ENCODE data around the gene LMNA. TPM values are rescaled to one million over a fixed set of nuclear protein-coding genes. Genes with fewer than 3 reads are reported as not detected.
"Not testable (repeated sequence)": the region's sequence is repeated elsewhere in the genome, so short reads cannot be mapped to it uniquely, and the experiment has no call there.

Gene LMNA
- total RNA-seq, 1 experiment from 2014 or later = 68.8 TPM

DNA sequence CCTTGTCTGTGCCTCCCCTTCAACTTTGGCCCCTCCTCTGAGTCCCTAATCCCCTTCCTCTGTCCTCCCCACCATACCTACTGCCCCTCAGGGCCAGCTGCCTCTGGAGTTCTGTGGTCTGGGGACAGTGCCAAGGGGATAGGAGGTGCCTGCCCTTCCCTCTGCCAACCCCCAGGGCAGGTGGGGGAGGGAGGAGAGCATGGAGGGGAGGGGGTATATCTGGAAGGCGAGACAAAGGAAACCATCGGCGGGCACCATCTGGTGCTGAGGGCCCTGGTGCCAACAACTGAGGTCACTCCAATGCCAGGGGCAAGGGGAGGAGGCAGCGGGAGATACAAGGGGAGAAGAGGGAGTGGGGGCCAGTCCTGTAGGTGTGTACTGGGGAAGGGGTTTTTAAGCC, 44.0 kb upstream of the LMNA start:
- Mint-ChIP-seq H3K4me1 (peaks cover 50% of the 10 kb centered on the region), H3K4me3 (no peak overlapping the region), H3K27ac (0 out of 2 replicates have a peak overlapping the region, but pooled peaks have one; percentile 11), H3K27me3 (ENCODE audit: low read depth) (no peaks in the 10 kb centered on the region), H3K9me3 (no peaks in the 10 kb centered on the region), H3K36me3 (peaks cover 24% of the 10 kb centered on the region)
- no peak for ATAC-seq
- TF ChIP-seq EMX1 (CRISPR knock-in tag; IDR thresholded peaks at IDR 0.05) = no peak
- TF ChIP-seq, protein P1, sequence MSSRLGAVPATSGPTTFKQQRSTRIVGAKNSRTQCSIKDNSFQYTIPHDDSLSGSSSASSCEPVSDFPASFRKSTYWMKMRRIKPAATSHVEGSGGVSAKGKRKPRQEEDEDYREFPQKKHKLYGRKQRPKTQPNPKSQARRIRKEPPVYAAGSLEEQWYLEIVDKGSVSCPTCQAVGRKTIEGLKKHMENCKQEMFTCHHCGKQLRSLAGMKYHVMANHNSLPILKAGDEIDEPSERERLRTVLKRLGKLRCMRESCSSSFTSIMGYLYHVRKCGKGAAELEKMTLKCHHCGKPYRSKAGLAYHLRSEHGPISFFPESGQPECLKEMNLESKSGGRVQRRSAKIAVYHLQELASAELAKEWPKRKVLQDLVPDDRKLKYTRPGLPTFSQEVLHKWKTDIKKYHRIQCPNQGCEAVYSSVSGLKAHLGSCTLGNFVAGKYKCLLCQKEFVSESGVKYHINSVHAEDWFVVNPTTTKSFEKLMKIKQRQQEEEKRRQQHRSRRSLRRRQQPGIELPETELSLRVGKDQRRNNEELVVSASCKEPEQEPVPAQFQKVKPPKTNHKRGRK (CRISPR knock-in tag; IDR thresholded peaks at IDR 0.05; ENCODE audit: borderline replicate concordance) = no peak
- ChIA-PET POLR2A (interaction anchor here (0.9 to 1.6 kb wide), 2 partner anchors 9 to 12 kb away, joined by 3 to 5 read pairs; partner anchors contain the start of genes MEX3A and RAB25), CTCF (interaction anchor here (1.1 kb wide), 1 partner anchor 81 kb away, joined by 3 read pairs; no protein-coding TSS in a partner anchor)
- DNase-seq (ENCODE audit: low spot score) = no peak

DNA sequence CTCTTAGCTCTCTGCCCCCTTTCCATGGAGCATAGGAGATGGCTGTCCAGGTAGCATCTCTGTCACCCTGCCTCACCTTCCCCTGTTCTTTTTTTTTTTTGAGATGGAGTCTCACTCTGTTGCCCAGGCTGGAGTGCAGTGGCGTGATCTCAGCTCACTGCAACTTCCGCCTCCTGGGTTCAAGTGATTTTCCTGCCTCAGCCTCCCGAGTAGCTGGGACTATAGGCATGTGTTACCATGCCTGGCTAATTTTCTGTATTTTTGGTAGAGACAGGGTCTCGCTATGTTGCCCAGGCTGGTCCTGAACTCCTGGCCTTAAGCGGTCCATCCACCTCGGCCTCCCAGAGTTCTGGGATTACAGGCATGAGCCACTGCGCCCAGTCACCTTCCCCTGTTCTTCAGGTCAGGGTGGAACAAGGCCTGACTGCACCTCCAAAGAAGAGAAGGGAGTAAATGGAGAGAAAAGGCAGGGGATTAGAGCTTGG, 43.1 kb upstream of the LMNA start:
- ATAC-seq; DNase-seq (ENCODE audit: low spot score); H3K4me3 Mint-ChIP-seq; H3K27me3 Mint-ChIP-seq (ENCODE audit: low read depth); H3K9me3 Mint-ChIP-seq: not testable (repeated sequence)
- TF ChIP-seq ZNF121 (CRISPR knock-in tag; IDR thresholded peaks at IDR 0.05) = peak; percentile 99
- H3K36me3 Mint-ChIP-seq = peaks cover 24% of the 10 kb centered on the region
- POLR2A ChIA-PET = interaction anchor here (0.9 to 1.6 kb wide), 3 partner anchors 10 to 110 kb away, joined by 3 to 5 read pairs (median 3); partner anchors contain the start of genes MEX3A and RAB25
- H3K27ac Mint-ChIP-seq = peak overlapping the region; percentile 67
- CTCF ChIA-PET = interaction anchor here (0.5 kb wide), 1 partner anchor 129 kb away, joined by 3 read pairs; no protein-coding TSS in a partner anchor
- H3K4me1 Mint-ChIP-seq = peaks cover 50% of the 10 kb centered on the region

DNA sequence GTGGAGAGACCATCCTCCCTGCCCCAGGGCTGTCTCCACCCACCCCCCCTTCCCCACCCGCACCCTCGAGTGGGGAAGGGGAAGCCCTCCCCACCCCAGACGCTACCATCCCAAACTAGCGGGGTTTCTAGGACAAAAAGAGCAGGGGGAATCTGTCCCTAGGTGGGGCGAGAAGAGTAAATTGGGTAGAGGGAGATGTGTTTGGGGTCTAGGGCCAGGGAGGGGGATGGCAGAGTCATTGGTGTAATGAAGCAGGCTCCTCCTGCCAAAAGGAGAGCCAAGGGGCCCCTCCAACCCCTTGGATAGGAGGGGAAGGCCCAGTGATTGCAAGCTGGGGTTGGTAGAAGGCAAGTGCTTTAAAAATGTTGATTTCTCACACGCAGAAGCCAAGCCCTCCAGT, 42.3 kb upstream of the LMNA start:
- peaks cover 55% of the 10 kb centered on the region for H3K4me1 Mint-ChIP-seq
- no peaks in the 10 kb centered on the region for H3K9me3 Mint-ChIP-seq
- peaks cover 24% of the 10 kb centered on the region for H3K36me3 Mint-ChIP-seq
- ChIA-PET POLR2A (interaction anchor here (1.0 to 3.8 kb wide), 3 partner anchors 11 to 111 kb away, joined by 3 to 17 read pairs (median 4); partner anchors contain the start of gene RAB25), CTCF (interaction anchor here (1.5 to 3.8 kb wide), 3 partner anchors 19 to 83 kb away, joined by 7 to 27 read pairs (median 7); partner anchors contain the start of gene UBQLN4)
- ATAC-seq (no peak), DNase-seq (ENCODE audit: low spot score) (no peak)
- no peak overlapping the region for H3K4me3 Mint-ChIP-seq
- no peak for TF ChIP-seq ZNF317 (CRISPR knock-in tag; IDR thresholded peaks at IDR 0.05; ENCODE audit: borderline replicate concordance, low read depth)
- no peak for TF ChIP-seq FOXP1 (CRISPR knock-in tag; IDR thresholded peaks at IDR 0.05; ENCODE audit: borderline replicate concordance)
- no peak for TF ChIP-seq GABPB1 (CRISPR knock-in tag; IDR thresholded peaks at IDR 0.05)
- TF ChIP-seq KAT7 (CRISPR knock-in tag; IDR thresholded peaks at IDR 0.05; ENCODE audit: borderline replicate concordance) = no peak
- TF ChIP-seq, protein P2, sequence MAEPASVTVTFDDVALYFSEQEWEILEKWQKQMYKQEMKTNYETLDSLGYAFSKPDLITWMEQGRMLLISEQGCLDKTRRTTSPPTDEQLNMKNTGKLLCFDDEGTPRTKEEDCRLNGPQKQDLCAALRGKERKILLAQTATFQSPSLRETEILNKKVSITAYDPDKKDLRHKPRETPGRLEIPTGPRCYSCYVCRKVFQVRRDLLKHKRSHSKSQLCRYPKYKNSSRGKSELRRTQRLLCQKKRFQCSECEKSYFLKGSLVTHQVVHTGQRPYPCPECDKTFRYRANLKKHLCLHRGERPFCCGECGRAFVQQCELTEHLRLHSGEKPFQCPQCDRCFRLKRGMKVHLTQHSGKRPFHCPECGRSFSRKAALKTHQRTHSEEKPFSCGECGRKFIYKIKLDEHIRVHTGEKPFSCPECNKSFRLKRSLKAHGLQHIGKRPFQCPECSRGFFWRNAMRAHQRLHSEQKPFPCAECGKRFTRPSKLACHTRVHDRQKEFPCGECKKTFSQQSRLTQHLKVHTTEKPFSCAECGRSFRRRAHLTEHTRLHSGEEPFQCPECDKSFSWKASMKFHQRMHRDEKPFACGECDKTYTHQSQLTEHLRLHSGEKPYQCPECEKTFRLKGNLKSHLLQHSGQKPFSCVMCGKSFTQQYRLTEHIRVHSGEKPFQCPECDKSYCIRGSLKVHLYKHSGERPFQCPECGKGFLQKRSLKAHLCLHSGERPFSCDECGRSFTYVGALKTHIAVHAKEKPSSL (CRISPR knock-in tag; conservative IDR thresholded peaks at IDR 0.05) = no peak
- no peak for TF ChIP-seq ZNF671 (CRISPR knock-in tag; IDR thresholded peaks at IDR 0.05)
- H3K27ac Mint-ChIP-seq = peak overlapping the region; percentile 81
- H3K27me3 Mint-ChIP-seq (ENCODE audit: low read depth) = no peaks in the 10 kb centered on the region

DNA sequence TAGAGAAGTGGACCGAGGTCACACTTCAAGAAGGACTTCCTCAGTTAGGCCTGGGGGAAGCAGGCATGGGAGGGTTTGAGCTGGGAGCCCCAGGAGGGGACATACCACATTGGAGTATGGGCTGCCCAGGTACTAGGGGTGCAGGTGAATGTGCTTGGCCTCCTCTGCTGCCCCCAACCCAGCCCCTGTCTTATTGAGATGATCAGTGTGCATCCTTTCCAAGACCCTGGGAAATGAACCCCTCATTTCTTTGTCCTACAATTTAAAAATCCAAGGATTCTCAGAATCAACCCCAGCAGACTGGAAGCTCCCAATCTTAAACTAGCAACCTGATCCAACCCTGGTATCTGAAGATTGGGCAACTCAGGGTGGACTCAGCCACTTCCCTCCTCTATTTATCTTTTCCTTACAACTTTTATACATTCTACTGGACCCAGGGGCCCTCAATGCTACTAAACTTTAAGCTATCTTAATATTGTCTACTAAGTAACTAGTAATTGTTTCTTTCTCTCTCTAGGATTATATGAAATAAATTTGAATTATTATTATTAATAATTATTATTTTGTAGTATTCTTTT, 41.3 kb upstream of the LMNA start:
- Mint-ChIP-seq H3K36me3 (peaks cover 19% of the 10 kb centered on the region), H3K27ac (peak overlapping the region; percentile 81), H3K4me3 (0 out of 2 replicates have a peak overlapping the region, but pooled peaks have one; percentile 11), H3K4me1 (peaks cover 65% of the 10 kb centered on the region), H3K27me3 (ENCODE audit: low read depth) (no peaks in the 10 kb centered on the region), H3K9me3 (no peaks in the 10 kb centered on the region)
- ChIA-PET CTCF (interaction anchor here (0.7 to 3.8 kb wide), 18 partner anchors 9 to 152 kb away, joined by 3 to 27 read pairs (median 6); partner anchors contain the start of genes ARHGEF2, LAMTOR2, MEX3A and RAB25), POLR2A (interaction anchor here (0.8 to 3.8 kb wide), 5 partner anchors 8 to 95 kb away, joined by 3 to 17 read pairs (median 4); partner anchors contain the start of genes ARHGEF2, RAB25 and UBQLN4)
- 0 out of 2 replicates have a peak, but pooled peaks have one; percentile 7 for TF ChIP-seq HMGA2 (CRISPR knock-in tag; IDR thresholded peaks at IDR 0.05)
- TF ChIP-seq, protein P3, sequence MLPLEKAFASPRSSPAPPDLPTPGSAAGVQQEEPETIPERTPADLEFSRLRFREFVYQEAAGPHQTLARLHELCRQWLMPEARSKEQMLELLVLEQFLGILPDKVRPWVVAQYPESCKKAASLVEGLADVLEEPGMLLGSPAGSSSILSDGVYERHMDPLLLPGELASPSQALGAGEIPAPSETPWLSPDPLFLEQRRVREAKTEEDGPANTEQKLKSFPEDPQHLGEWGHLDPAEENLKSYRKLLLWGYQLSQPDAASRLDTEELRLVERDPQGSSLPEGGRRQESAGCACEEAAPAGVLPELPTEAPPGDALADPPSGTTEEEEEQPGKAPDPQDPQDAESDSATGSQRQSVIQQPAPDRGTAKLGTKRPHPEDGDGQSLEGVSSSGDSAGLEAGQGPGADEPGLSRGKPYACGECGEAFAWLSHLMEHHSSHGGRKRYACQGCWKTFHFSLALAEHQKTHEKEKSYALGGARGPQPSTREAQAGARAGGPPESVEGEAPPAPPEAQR (CRISPR knock-in tag; IDR thresholded peaks at IDR 0.05) = no peak
- ATAC-seq = no peak
- no peak for DNase-seq (ENCODE audit: low spot score)
